GM19351 (cell line): Measurements from ENCODE around the gene HSBP1L1.

Source experiments
- ATAC-seq: cut with Tn5 transposase; IDR thresholded peaks from one replicate; pipeline ENCODE4 v1.9.1; 2021; ENCODE audit warnings: mild to moderate bottlenecking, moderate library complexity; ENCODE audit not compliant: unreplicated experiment

The HSBP1L1 gene

GRCh38 chr18:79964330-79965118 lies at the start of gene HSBP1L1:
TSS of gene HSBP1L1 (plus strand) at chr18:79964643. CDS start at chr18:79964736, 93 bp downstream.
- ATAC-seq, result peak; percentile 72

DNA sequence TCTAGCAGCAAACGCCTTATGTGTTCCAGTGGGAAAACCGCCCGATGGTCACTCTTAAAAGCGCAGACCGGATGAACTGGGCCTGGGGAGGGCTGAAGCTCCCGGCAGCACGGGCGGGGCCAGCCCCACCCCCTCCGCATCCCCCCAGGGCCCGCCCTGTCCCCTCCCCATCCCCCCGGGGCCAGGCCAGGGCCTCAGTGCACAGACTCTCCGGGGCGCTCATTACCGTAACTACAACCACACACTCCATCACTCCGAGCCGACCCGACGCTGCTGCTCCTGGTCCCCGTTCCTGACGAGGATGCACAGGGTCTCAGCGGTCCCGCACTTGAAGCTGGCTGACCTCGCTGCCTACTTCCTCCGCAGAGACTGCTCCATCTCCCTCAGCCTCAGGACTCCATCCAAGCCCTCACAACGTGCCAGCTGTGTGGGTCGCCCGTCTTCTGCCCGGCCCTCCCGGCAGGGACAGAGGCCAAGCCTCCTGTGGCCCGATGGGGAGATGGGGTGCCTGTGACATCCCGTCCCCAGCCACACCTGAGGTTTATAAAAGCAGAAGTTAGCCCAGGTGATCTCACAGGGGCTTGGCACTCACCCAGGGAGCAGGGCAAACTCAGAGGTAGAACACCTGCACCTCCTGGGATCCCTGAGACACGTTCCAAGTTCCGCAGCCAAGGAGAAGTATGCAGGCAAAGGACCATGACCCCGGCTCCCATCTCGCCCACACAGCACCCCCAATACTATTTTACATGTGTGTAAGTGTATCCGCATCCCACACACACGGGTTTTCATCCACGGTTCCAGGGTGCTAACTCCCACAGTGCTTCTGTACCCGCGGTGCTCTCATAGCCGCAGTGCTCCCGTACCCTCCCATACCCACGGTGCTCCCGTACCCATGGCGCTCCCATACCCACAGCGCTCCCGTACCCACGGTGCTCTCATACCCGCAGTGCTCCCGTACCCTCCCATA lies 49.0 kb upstream of the HSBP1L1 start:
- ATAC-seq, result no peak

GRCh38 chr18:79916128-79916494 lies 48.3 kb upstream of the HSBP1L1 start:
- no peak for ATAC-seq

DNA sequence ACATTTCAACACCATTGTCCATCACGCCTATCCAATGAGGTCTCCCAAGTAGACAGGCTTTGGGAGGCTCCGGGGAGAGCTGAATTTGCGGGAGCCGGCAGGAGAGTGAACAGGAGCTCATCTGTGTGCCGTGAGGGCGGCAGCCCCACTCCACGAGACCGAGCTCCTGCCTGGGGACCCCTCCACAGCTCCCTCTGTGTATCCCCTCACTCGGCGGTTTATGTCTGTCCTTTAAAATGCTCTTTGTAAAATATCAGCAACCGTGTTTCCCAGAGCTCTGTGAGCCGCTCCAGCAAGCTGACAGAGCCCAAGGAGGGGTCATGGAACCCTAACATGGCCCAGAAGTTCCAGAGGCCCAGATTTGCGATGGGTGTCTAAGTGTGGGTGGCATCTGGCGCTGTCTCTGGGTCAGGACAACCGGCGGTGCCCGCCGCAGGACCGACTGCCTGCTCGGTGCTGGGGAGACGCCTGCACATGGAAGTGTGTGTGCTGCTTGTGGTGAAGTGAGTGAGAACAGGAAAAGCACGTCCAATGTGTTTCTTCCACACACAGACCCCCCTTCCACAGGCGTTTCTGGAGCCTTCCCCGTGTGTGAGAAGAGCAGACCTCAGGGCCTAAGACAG lies 47.8 kb upstream of the HSBP1L1 start:
- no peak for ATAC-seq

DNA sequence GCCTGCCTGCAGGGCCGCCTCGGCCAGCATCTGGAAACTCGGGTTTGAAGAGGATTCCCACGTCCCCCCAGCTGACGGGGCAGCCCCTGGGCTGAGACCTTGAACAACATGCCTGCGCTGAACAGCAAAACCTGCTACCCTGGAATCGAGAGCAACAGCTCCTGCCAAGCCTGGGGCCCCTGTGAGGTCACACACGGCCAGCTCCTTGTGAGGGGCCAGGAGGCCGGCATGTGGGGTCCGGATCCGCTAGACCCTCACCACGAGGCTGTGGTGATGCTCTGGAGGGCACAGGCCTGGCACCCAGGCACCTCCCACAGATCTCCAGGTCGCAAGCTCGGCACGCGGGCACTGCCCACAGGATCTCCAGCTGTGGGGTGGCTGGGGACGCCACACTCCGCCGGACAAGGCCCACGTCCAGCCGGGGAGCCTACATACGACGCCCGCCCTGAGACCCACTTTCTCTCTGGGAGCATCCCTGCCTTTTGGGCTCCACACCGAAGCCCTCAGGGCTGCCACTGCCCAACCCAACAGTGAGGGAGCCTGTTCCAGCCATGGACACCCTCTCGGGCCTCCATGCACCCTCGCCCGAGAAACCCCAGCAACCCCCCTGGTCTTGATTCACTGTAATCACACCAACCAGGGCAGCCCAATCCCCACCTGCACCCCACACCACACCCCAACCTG lies 47.1 kb upstream of the HSBP1L1 start:
- no peak for ATAC-seq

DNA sequence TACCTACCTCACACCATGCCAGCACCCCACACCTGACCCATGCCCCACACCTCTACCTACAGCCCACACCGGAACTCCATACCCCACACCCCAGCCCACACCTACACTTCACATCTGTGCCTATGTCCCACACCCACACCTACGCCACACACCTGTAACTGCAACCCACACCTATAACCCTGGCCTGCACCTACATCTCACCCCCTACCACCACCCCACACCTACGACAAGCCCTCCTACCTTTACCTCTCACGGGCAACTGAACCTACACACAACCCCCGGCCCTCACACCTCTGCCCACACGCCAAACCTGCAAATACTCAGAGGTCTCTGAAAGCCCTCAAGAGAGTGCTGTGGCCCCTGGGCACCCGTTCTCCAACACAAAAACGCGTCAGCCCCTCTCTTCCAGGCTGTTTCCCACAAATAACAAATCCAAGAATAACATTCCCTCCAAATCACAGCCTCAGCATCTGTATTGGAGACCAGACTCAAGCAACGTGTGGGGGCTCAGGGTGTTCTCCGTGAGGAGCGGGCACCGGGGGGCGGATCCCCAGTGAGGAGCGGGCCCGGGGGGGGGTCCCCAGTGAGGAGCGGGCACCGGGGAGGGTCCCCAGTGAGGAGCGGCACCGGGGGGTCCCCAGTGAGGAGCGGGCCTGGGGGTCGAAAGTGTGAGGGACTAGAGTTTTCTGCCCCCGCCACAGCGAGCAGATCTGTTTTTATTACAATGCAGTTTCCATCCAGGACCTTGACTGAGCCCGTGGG lies 46.4 kb upstream of the HSBP1L1 start:
- no peak for ATAC-seq

- no peak for ATAC-seq
Observed at GRCh38 chr18:79918615-79919011, 45.8 kb upstream of the HSBP1L1 start.

- no peak for ATAC-seq
Observed at GRCh38 chr18:79919089-79919488, 45.4 kb upstream of the HSBP1L1 start.

DNA sequence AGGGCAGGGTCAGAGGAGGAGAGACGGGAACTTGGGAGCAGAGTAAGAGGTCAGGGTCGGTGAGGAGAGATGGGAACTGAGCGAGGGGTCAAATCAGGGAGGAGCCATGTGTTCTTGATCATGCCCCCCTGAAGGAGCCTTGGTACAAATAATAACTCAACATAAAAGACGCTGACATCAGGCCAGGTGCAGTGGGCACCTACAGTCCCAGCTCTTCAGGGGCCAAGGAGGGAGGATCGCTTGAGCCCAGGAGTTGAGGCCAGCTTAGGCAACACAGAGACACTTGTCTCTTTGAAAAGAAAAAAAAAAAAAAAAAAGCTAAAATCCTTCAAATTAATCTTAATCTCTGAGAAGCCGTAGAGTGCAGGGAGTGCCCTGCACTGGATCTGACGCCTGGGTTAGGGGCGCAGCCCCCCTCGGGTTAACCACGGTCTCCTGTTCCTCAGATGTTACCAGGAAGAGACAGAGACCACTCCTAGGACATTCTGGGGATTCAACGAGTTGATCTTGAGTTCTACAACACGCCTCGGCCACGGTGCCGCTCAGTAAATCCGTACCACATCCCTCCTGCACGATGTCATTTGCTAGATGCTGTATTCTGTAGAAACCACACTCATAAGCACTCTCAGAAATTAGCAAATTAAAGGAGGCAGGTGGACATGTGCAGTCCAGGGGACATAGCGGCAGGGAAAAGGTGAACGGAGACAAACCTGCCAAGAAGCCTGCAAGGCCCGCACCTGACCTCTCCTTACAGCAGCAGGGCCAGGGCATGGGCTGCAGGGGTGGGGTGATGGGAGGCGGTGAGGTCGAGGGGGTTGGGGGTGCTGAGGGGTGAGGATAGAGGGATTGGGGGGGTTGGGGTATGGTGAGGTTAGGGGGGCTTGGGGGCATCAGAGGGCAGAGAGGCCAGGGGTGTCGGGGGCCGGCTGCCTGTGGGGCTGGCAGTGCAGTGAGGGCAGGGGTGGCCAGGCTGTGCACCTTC lies 42.2 kb upstream of the HSBP1L1 start:
- no peak for ATAC-seq

DNA sequence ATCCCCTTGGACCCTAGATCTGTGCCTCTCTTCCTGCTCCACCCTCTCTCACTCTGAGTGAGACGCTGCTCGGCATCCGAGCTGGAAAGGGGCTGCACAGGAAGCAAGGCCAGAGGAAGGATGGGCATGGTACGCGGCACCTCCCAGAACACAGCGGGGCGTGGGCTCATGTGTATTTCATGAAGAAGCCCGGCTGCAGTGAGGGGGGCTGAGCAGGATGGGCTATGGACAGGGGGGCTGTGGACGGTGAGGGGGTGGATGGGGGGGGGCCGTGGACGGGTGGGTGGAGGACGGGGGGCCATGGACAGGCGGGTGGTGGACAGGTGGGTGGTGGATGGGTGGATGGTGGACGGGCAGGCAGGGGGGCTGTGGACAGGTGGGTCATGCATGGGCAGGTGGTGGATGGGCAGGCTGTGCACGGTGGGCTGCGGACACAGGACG lies 41.5 kb upstream of the HSBP1L1 start:
- no peak for ATAC-seq

DNA sequence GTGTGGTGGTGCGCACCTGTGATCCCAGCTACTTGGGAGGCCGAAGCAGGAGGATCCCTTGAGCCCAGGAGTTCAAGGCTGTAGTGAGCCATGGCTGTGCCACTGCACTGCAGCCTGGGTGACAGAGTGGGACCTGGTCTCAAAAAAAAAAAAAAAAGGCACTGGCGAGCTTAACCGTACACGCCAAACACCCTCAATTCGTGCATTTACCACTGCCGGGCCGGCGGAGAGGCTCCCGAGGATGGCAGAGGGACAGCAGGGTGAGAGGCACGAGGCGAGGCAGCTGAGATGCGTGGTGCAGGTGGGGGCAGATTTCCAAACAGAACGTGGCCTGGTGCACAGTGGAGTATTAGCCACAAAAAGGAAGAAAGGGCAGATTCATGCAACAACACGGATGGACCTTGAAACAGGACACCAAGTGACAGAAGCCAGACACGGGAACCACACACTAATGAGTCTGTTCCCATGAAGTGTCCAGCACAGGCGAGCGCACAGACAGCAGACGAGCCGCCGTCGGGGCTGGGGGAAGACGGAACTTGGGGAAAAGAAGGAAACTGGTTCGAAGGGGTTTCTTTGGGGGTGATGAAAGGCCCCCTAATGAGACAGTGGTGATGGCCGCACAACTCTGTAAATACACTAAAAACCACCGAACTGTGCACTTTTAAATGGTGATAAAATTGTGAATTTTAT lies 40.4 kb upstream of the HSBP1L1 start:
- no peak for ATAC-seq

- ATAC-seq, result no peak
Observed at GRCh38 chr18:79924814-79925731, 39.4 kb upstream of the HSBP1L1 start.

- ATAC-seq, result no peak
Observed at GRCh38 chr18:79926306-79926705, 38.1 kb upstream of the HSBP1L1 start.

- no peak for ATAC-seq
Observed at GRCh38 chr18:79926715-79927606, 37.5 kb upstream of the HSBP1L1 start.

DNA sequence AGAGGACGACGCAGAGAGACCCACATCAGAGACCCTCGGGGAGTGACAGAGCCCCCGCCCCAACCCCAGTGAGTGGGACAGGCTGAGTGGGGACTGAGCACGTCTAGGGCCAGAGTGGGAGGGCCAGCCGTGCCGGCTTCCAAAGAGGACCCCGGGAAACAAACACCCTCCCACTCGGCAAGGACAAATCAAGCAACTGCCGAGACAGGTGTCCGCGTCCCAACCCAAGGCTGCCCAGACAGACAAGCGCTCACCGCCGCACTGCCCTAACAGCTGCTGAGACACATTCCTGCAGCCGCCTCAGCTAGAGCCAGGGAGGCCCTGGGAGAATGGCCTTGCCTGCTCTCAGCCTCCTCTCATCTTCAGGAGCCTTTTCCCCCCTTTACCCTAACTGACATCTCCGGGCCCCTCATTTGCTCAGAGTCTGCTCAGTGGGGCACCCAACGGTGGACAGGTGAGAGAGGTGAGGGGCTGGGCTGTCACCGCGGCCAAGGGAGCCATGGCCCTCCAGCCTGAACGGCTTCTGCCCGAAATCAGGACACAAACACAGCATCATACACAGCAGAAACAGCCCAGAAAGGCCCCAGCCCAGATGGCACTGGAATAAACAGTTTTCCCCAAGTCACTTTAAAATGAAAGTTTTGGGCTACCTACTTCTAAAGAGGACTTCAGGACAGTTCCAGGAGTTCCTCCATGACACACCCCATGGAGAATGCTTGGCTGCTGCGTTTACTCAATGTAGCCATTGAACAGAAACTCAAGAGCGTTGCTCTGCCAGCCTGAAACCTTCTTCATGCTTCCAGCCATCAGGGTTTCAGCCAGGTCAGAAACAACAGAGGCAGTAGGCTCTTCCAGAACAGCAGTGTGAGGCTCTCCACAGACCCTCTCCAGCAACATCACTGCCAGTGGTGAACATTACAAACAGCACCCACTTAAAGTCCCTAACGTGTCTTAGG lies 36.6 kb upstream of the HSBP1L1 start:
- ATAC-seq, result no peak
